NCI-H748 (cell line): Measurements from ENCODE around the gene FHAD1.

Experiments used
- DNase-seq: peaks from one replicate; lab custom pipeline; 2025; ENCODE audit not compliant: unreplicated experiment; lab: John Stamatoyannopoulos, UW

FHAD1 gene

GRCh38 chr1:15393475-15394257 lies 146.6 kb downstream of the FHAD1 start:
- no peak for DNase-seq

GRCh38 chr1:15394258-15394690 lies 147.3 kb downstream of the FHAD1 start:
- no peak for DNase-seq

- DNase-seq: no peak
Measured at GRCh38 chr1:15397236-15397635, 150.2 kb downstream of the FHAD1 start.

- no peak for DNase-seq
Measured at GRCh38 chr1:15399710-15400109, 152.7 kb downstream of the FHAD1 start.

- DNase-seq: peak; percentile 81
Measured at GRCh38 chr1:15400627-15401026, 153.6 kb downstream of the FHAD1 start.

- no peak for DNase-seq
Measured at GRCh38 chr1:15401391-15402055, 154.5 kb downstream of the FHAD1 start.

- peak; percentile 13 for DNase-seq
Measured at GRCh38 chr1:15402809-15403450, 155.9 kb downstream of the FHAD1 start.

- DNase-seq: no peak
Measured at GRCh38 chr1:15403962-15404580, 157.0 kb downstream of the FHAD1 start.

GRCh38 chr1:15405106-15405850 lies 158.3 kb downstream of the FHAD1 start:
- no peak for DNase-seq

- no peak for DNase-seq
Measured at GRCh38 chr1:15406614-15407559, 159.9 kb downstream of the FHAD1 start.

- DNase-seq: no peak
Measured at GRCh38 chr1:15407580-15407979, 160.6 kb downstream of the FHAD1 start.

GRCh38 chr1:15408890-15409387 lies 161.9 kb downstream of the FHAD1 start:
- peak; percentile 44 for DNase-seq

GRCh38 chr1:15409388-15410222 lies 162.6 kb downstream of the FHAD1 start, which contains the start of gene EFHD2:
Gene EFHD2, plus strand, starts transcription at chr1:15409888. Its CDS starts 84 bp downstream, at chr1:15409972.
- DNase-seq: peak; percentile 90

- no peak for DNase-seq
Measured at GRCh38 chr1:15410223-15410883, 163.3 kb downstream of the FHAD1 start.

- DNase-seq: no peak
Measured at GRCh38 chr1:15410884-15411245, 163.8 kb downstream of the FHAD1 start.

- DNase-seq: no peak
Measured at GRCh38 chr1:15411593-15412137, 164.6 kb downstream of the FHAD1 start.

- DNase-seq: no peak
Measured at GRCh38 chr1:15412175-15412800, 165.3 kb downstream of the FHAD1 start.
